ENCODE measurements around the gene PXK.
"Not testable (repeated sequence)": the region's sequence is repeated elsewhere in the genome, so short reads cannot be mapped to it uniquely, and the experiment has no call there.

PXK gene

DNA sequence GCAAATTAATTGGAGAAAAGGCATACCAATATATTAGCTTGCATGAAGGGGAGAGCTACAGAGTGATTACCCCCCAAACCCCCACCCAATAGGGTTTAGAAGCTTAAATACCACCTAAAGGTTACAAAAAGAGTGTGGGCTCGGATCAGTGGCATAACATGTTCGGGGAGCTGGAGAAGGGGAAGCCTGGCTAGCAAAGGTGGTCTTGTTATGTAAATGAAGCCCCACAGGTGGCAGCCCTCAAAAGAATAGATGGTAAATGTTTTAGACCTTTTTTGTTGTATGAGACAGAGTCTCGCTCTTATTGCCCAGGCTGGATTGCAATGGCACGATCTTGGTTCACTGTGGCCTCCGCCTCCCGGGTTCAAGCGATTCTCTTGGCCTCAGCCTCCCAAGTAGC lies 10.9 kb upstream of the PXK start:
- DNase-seq (ENCODE audit: low read depth), result no peak

GRCh38 chr3:58322793-58323192 lies 9.9 kb upstream of the PXK start:
- no peak overlapping the region for H3K4me3 ChIP-seq (ENCODE audit: low read depth, low read length)
- no peak for DNase-seq (ENCODE audit: low read depth)

More for the DNA sequence above, 10.9 kb upstream of the PXK start:
- H3K4me3 ChIP-seq (ENCODE audit: low read depth, low read length), result no peak overlapping the region

GRCh38 chr3:58323529-58324390 lies 8.9 kb upstream of the PXK start:
- no peak overlapping the region for H3K4me3 ChIP-seq (ENCODE audit: low read depth, low read length)
- no peak for DNase-seq (ENCODE audit: low read depth)

GRCh38 chr3:58324391-58325390 lies 8.0 kb upstream of the PXK start:
- DNase-seq (ENCODE audit: low read depth), result no peak
- no peak overlapping the region for H3K4me3 ChIP-seq (ENCODE audit: low read depth, low read length)

GRCh38 chr3:58325525-58325992 lies 7.1 kb upstream of the PXK start:
- no peak overlapping the region for H3K4me3 ChIP-seq (ENCODE audit: low read depth, low read length)
- no peak for DNase-seq (ENCODE audit: low read depth)

- no peak for DNase-seq (ENCODE audit: low read depth)
- H3K4me3 ChIP-seq (ENCODE audit: low read depth, low read length), result no peak overlapping the region
These were observed 6.3 kb upstream of the PXK start for GRCh38 chr3:58326267-58326900.

GRCh38 chr3:58329150-58329921 lies 3.4 kb upstream of the PXK start:
- no peak overlapping the region for H3K4me3 ChIP-seq (ENCODE audit: low read depth, low read length)
- no peak for DNase-seq (ENCODE audit: low read depth)

- no peak for DNase-seq (ENCODE audit: low read depth)
- no peak overlapping the region for H3K4me3 ChIP-seq (ENCODE audit: low read depth, low read length)
These were observed 2.7 kb upstream of the PXK start for GRCh38 chr3:58329922-58330413.

DNA sequence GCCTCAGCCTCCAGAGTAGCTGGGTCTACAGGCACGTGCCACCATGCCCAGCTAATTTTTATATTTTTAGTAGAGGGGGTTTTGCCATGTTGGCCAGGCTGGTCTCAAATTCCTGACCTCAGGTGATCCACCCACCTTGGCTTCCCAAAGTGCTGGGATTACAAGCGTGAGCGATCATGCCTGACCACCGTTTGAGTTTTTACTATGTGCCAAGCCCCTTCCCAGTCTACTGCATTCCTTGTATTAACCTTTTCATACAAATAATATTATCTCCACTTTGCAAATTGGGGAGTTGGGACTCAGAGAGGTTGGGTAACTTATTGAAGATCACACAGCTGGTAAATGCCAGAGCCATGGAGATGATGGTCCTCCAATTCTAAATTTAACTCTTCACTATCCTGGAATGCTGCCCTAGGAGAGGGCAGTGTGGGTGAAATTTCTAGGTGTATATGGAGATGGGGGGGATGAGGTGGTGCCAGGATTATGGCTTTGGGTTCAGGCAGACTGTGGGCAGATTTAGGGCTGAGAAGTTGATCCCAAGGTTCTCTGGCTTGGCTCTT lies 1.0 kb upstream of the PXK start:
- no peak for DNase-seq (ENCODE audit: low read depth)
- H3K4me3 ChIP-seq (ENCODE audit: low read depth, low read length), result no peak overlapping the region

DNA sequence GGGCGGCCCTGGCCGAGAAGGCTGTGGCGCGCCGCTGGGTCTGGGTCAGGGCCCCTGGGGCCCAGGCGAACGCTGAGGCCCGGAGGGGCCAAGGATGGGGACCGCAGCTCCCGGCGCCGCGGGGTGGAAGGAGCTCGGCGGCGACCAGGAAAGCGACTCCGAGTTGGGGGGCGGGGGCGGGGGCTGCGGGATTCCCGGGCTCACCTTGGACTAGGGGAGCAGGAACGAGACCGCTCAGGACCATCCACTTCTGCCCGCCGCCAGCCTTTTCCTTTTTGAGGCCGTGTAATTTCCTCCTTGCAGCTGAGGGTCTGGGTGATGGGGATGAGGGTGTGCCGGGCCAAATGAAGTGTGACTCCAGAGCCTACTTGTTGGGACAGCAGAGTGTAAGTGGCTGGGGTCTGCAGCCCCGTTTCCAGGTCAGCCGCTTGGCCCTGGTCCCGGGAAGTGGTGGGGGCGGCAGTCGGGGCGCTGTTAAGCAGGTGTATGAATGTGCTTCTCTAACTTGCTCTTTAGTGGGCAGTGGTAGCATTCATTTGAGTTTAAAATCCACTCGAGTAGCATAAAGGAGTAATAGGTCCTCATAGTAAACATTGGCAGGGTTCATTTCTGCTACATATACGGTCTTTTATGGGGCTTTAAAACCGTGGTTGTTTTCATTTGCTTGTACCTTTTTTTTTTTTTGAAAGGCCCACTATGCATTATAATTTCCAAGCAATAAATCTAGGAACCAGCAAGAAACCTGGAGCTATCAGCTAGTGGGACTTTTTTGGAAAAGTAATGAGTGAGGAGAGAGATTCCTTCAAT lies 717 bp downstream of the PXK start:
- H3K4me3 ChIP-seq (ENCODE audit: low read depth, low read length), result peak overlapping the region; percentile 83
- DNase-seq (ENCODE audit: low read depth), result no peak

- no peak for DNase-seq (ENCODE audit: low read depth)
- peak overlapping the region; percentile 83 for H3K4me3 ChIP-seq (ENCODE audit: low read depth, low read length)
These were observed 1.3 kb downstream of the PXK start for GRCh38 chr3:58334013-58334321.

DNA sequence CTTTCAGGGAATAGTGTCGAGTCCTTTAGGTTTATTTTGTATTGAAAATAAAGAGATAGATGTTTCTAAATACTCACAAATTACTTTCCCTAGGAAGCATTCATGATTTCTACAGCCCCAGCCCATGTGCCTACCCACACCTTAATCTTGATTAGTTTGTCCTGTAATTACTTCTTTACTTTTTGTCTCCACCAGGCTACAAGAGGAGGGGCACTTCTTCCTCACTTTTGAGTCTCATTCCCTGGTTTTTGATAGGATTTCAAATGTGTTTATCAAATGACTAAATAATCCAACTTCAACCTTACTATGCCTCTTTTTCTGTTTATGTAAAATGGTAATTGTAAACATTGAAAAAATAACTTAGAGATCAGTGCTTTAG lies 1.8 kb downstream of the PXK start:
- H3K4me3 ChIP-seq (ENCODE audit: low read depth, low read length), result peak overlapping the region; percentile 83
- DNase-seq (ENCODE audit: low read depth), result no peak

DNA sequence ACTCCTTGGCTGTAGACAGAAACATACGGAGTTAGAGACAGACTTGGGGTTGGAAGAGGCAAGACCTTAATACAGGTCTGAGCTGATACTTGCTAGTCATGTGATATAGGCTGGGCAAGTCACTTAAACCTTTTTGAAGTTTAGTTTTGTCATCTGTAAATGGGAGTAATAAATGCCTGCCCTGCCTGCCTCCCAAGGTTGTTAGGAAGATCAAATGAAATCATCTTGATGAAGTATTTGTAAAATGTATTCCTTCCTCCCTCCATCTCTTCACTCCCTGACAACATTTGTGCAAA lies 2.9 kb downstream of the PXK start:
- peak overlapping the region; percentile 33 for H3K4me3 ChIP-seq (ENCODE audit: low read depth, low read length)
- DNase-seq (ENCODE audit: low read depth), result no peak

- no peak overlapping the region for H3K4me3 ChIP-seq (ENCODE audit: low read depth, low read length)
- peak; percentile 88 for DNase-seq (ENCODE audit: low read depth)
These were observed 3.6 kb downstream of the PXK start for GRCh38 chr3:58336135-58336882.

DNA sequence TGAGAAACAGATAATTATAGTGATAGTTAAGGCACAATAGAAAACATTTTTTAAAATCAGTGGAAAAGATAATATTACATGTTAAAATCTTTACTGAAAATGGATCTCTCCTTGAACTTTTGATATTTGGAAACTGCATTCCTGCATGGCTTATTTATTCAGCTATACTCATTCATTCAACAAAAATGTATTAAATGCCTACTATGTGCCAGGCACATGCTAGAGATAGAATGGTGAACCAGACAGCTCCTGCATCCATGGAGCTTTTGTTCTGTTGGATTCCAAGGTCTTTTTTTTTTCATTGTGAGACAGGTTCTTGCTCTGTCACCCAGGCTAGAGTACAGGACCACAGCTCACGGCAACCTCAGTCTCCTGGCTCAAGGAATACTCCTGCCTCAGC lies 4.5 kb downstream of the PXK start:
- no peak for DNase-seq (ENCODE audit: low read depth)
- no peak overlapping the region for H3K4me3 ChIP-seq (ENCODE audit: low read depth, low read length)

DNA sequence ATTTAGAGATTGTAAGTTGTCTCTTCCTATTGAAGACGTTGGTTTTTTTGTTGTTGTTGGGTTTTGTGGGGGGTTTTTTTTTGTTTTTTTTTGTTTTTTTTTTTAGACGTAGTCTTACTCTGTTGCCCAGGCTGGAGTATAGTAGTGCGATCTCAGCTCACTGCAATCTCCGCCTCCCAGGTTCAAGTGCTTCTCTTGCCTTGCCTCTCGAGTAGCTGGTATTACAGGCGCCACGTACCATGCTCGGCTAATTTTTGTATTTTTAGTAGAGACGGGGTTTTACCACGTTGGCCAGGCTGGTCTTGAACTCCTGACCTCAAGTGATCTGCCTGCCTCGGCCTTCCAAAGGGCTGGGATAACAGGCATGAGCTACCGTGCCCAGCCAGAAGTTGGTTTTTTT lies 6.5 kb downstream of the PXK start:
- DNase-seq (ENCODE audit: low read depth), result not testable (repeated sequence)

GRCh38 chr3:58340594-58341244 lies 8.0 kb downstream of the PXK start:
- DNase-seq (ENCODE audit: low read depth), result no peak
- H3K4me3 ChIP-seq (ENCODE audit: low read depth, low read length), result no peak overlapping the region

More for the DNA sequence above, 6.5 kb downstream of the PXK start:
- H3K4me3 ChIP-seq (ENCODE audit: low read depth, low read length), result not testable (repeated sequence)

All from skeletal muscle cell (primary cell).